Lower leg skin (tissue), 4 donors: ENCODE data around the gene UBE2E2. TPM values are rescaled to one million over a fixed set of nuclear protein-coding genes. Genes with fewer than 3 reads are reported as not detected.

Experiments used
- DNase-seq, 2 donors: peaks; one replicate each; pipeline ENCODE4 v3.0.0-alpha.2; 2019; ENCODE audit warnings: low spot score in 2 of 2
- H3K4me3 ChIP-seq: fragments of 200-600 bp; sonication (generic); 2 replicates; pipeline ENCODE4 v1.5.1; 2017; ENCODE audit warnings: mild to moderate bottlenecking, low read depth; ENCODE audit not compliant: poor library complexity, severe bottlenecking
- CTCF ChIP-seq, 3 donors: fragments of 450-650 bp; IDR thresholded peaks; one replicate each; pipeline ENCODE4 v1.5.1; 2016; ENCODE audit warnings: antibody characterized with exemption in 3 of 3, mild to moderate bottlenecking in 3 of 3, moderate library complexity in 2 of 3
- POLR2A ChIP-seq, 2 donors: fragments of 450-650 bp; IDR thresholded peaks; one replicate each; pipeline ENCODE4 v1.6.1; 2016 to 2017; ENCODE audit warnings: antibody characterized with exemption in 2 of 2, mild to moderate bottlenecking in 1 of 2, moderate library complexity in 1 of 2
- WGBS, 2 donors: methylation state at CpG; one replicate each; pipeline ENCODE4 v1.1.5; 2018; 5-methylcytosine and 5-hydroxymethylcytosine counted together
- intact Hi-C: fragments of 100-400 bp; cut with DNase I; formaldehyde crosslinking; loops from one replicate; pipeline ENCODE4 v1.15.0; 2023; ENCODE audit warnings: low total_unique reads
- total RNA-seq, 4 donors: library from RNA; depleted of rRNA; stranded (reverse); fragments of >200 nt; gene quantifications; one replicate each; pipeline ENCODE4 v1.1.0, GENCODE V29; 2016

Gene UBE2E2
- total RNA-seq, 4 donors from 2014 or later = 20.0 to 54.7 (median 33.3) TPM

DNA sequence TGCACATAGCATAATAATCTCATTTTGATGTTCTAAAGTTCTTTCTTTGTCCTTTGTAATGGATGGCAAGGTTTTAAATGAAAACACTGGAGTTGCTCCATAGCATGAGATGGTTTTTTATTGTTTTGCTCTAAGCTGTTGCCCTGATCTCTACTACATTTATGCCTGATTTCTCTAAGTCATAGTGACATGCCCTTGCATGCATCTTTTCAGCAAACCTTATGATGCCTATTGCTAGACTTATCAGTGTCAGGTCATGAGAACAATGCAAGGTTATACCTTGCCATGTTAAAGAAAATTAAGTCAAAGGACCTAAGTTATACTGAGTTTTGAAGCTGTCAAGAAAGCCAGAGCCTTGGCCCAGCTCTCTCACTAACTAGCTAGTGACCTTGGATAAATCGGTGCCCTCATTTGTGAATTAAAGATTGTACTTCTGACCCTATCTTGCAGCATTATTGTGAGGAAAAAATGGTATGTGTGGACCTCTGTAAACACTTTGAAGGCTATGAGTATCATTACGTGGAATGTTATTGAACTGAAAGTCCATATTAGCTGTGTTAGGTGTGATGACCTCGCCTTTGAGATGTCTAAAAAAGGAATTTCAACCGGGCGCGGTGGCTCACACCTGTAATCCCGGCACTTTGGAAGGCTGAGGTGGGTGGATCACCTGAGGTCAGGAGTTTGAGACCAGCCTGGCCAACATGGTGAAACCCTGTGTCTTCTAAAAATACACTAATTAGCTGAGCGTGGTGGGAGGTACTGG lies 346.2 kb downstream of the UBE2E2 start:
- no peak overlapping the region for H3K4me3 ChIP-seq
- intact Hi-C loops = no loop called here
- 93% methylated on average over 8 of the region's 8 CpGs for WGBS, 2 donors
- TF ChIP-seq POLR2A (IDR thresholded peaks at IDR 0.05) (no peak), CTCF (IDR thresholded peaks at IDR 0.05) (no peak)
- DNase-seq = no peak

DNA sequence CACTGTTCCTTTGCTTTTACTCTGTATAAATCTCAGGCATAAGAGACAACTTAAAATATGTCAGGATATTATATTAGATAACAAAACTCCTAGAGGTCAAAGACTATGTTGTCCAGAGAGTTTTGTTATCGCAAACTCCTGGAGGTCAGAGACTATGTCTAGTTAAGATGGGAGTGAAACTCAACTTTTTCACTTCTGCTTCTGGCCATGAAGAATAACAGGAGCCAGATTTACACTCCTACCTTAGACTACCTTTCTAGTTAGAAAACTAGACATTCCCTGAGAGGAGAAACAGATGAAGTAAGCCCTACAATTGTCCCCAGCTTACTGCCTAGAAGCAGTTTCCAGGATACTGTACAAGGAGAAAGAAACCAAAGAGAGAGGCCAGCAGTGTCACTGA lies 347.3 kb downstream of the UBE2E2 start:
- no peak overlapping the region for H3K4me3 ChIP-seq
- 89 to 93% methylated on average over 1 of the region's 1 CpG for WGBS, 2 donors
- TF ChIP-seq CTCF (IDR thresholded peaks at IDR 0.05) = no peak
- TF ChIP-seq POLR2A (IDR thresholded peaks at IDR 0.05) = no peak
- intact Hi-C loops = no loop called here
- DNase-seq = no peak

DNA sequence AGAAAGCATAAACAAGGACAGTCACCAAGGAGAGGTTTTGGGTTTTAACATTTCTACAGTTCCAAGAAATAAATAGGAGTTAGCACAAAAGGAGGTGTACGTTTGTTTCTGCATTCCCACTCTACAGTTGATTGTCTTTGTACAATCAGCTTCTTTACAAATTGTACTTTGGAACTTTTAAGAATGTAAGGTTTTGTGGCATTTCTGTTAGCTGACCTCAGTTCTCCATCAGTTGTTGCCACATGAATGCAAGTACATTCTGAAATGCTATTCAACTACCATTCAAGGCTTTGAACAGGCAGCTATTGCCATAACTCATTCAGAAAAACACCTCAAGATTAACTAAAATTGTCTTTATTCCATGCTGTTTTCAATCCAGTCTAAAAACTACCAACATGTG lies 349.4 kb downstream of the UBE2E2 start:
- H3K4me3 ChIP-seq = no peak overlapping the region
- DNase-seq = no peak
- 80 to 90% methylated on average over 1 of the region's 1 CpG for WGBS, 2 donors
- intact Hi-C loops = no loop called here
- TF ChIP-seq CTCF (IDR thresholded peaks at IDR 0.05) (no peak), POLR2A (IDR thresholded peaks at IDR 0.05) (no peak)

DNA sequence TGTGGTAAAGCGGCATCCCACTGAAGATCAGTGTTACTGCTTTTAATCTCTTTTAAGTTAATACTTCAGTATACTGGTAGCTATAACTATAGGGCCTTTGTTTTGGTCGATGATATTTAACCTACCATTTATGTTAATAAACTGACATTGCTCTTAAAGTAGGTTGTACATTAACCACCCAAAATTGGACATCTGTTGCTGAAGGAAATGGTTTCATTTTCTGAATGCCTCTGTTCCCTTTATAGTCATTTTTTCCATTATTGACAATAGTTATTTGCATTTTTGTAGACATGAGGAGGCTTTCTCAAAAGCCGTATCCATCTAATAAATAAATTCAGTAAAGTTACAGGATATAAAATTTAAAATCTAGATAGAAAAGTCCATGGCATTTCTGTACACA lies 350.2 kb downstream of the UBE2E2 start:
- intact Hi-C loops = no loop called here
- DNase-seq = no peak
- WGBS, 2 donors = 87 to 92% methylated on average over 3 of the region's 3 CpGs
- no peak for TF ChIP-seq POLR2A (IDR thresholded peaks at IDR 0.05)
- TF ChIP-seq CTCF (IDR thresholded peaks at IDR 0.05) = no peak
- no peak overlapping the region for H3K4me3 ChIP-seq

DNA sequence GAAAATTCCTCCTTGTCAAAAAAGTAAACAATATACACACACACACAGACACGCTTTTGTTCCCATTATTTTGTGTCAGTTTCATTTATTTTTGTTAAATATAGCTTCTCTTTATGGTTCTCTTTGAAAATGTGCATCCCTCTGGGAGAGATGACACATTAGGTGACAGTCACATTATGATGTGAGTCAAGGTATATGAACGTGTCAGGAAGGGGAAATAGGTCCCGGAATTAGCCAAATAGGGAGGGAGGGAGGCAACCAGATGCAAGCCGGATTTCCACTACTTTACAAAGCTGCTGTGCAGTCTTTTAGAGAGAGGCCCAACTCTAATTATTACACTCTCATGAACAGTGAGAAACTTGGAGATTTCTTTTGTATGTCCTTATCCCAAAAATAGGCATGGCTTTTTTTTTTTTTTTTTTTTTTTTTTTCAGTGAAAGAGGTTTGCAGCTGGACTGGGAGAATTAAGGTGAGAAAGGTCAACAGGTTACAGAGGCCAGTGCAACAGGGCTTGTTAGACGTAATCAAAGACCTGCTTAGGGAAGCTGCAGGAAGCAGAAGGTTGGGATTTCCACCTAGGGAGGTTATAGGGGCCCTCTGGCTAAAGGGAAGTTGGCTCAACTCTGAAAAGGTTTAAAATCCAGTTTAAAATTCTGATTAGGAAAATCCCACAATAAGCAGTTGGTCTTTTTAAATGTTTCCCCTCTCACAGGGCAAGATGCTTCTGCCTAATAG lies 362.1 kb downstream of the UBE2E2 start:
- TF ChIP-seq CTCF (IDR thresholded peaks at IDR 0.05) (no peak), POLR2A (IDR thresholded peaks at IDR 0.05) (no peak)
- H3K4me3 ChIP-seq = no peak overlapping the region
- intact Hi-C loops = no loop called here
- 70 to 73% methylated on average over 5 of the region's 5 CpGs for WGBS, 2 donors
- DNase-seq = no peak
